PC-9 (cell line): ENCODE results near the gene POLD2. TPM values are rescaled to one million over a fixed set of nuclear protein-coding genes. Genes with fewer than 3 reads are reported as not detected.
A peak's percentile ranks its signal among the peaks of the same experiment; 100 is the strongest.

Source experiments
- BruUV-seq: library from RNA; stranded (reverse); fragments of 400-500 nt; replicated peaks from 2 replicates; lab custom pipeline; 2021; lab: Mats Ljungman, UMichigan
- CTCF ChIA-PET: fragments of 300-600 bp; sonication (Branson Sonifier 250); formaldehyde crosslinking; loops from one replicate; lab custom pipeline; 2022; ENCODE audit warnings: antibody characterized with exemption; lab: Charles Lee
- POLR2A ChIA-PET: fragments of 300-600 bp; sonication (Branson Sonifier 250); formaldehyde crosslinking; loops from one replicate; lab custom pipeline; 2022; ENCODE audit warnings: antibody characterized with exemption; ENCODE audit not compliant: unreplicated experiment; lab: Charles Lee
- DNase-seq, 2 experiments: peaks; one replicate each; pipeline versions ENCODE4 v3.0.0 to v3.0.0-alpha.2; 2015 to 2022; ENCODE audit warnings: mixed read lengths in 1 of 2
- H2AFZ ChIP-seq: fragments of 200-600 bp; sonication (generic); 2 replicates; pipeline ENCODE4 v1.8.1; 2017; ENCODE audit warnings: antibody characterized with exemption
- H3F3A ChIP-seq: fragments of 200-600 bp; sonication (generic); 2 replicates; pipeline ENCODE4 v1.8.1; 2017; ENCODE audit warnings: antibody characterized with exemption, mild to moderate bottlenecking, low read depth; ENCODE audit not compliant: insufficient read depth
- H3K27ac ChIP-seq: fragments of 200-600 bp; sonication (generic); 2 replicates; pipeline ENCODE4 v1.6.1; 2016; ENCODE audit warnings: mixed run types
- H3K27me3 ChIP-seq: fragments of 200-600 bp; sonication (generic); 2 replicates; pipeline ENCODE4 v1.6.1; 2016; ENCODE audit warnings: low read depth, mixed run types; ENCODE audit not compliant: insufficient read depth
- H3K36me3 ChIP-seq: fragments of 200-600 bp; sonication (generic); 2 replicates; pipeline ENCODE4 v1.6.1; 2016; ENCODE audit warnings: low read depth, mixed run types
- H3K4me1 ChIP-seq: fragments of 200-600 bp; sonication (generic); replicated peaks from 2 replicates; pipeline ENCODE4 v1.6.1; 2016; ENCODE audit warnings: mixed run types; ENCODE audit not compliant: insufficient read depth
- H3K4me2 ChIP-seq: fragments of 200-600 bp; sonication (generic); 2 replicates; pipeline ENCODE4 v1.6.1; 2017; ENCODE audit warnings: mixed run types
- H3K4me3 ChIP-seq: fragments of 200-600 bp; sonication (generic); 2 replicates; pipeline ENCODE4 v1.6.1; 2016; ENCODE audit warnings: mixed run types
- H3K79me2 ChIP-seq: fragments of 200-600 bp; sonication (generic); 2 replicates; pipeline ENCODE4 v1.6.1; 2017; ENCODE audit warnings: low read depth, mixed run types
- H3K9me2 ChIP-seq: fragments of 200-600 bp; sonication (generic); 2 replicates; pipeline ENCODE4 v1.8.1; 2017; ENCODE audit warnings: mild to moderate bottlenecking; ENCODE audit not compliant: insufficient read depth
- H3K9me3 ChIP-seq: fragments of 200-600 bp; sonication (generic); 2 replicates; pipeline ENCODE4 v1.8.1; 2016; ENCODE audit warnings: low read depth; ENCODE audit not compliant: insufficient read depth
- H4K20me1 ChIP-seq: fragments of 200-600 bp; sonication (generic); 2 replicates; pipeline ENCODE4 v1.8.1; 2017; ENCODE audit not compliant: insufficient read depth
- CTCF ChIP-seq: fragments of 200-600 bp; sonication (generic); conservative IDR thresholded peaks from 2 replicates; pipeline ENCODE4 v1.6.1; 2017; ENCODE audit warnings: mixed run types, antibody characterized with exemption, mild to moderate bottlenecking, moderate library complexity
- EZH2 ChIP-seq: fragments of 200-600 bp; sonication (generic); IDR thresholded peaks from 2 replicates; pipeline ENCODE4 v1.8.0; 2017; ENCODE audit warnings: antibody characterized with exemption, low read depth
- intact Hi-C: fragments of 100-400 bp; cut with micrococcal nuclease; formaldehyde crosslinking; loops from one replicate; pipeline ENCODE4 v1.10.0; 2022; ENCODE audit not compliant: unreplicated experiment
- total RNA-seq: library from RNA; stranded (reverse); gene quantifications from 2 replicates; pipeline ENCODE4 v1.2.3, GENCODE V29; 2021

Gene POLD2
- total RNA-seq, 1 experiment from 2014 or later: 249 TPM

GRCh38 chr7:44124822-44125202 is 1.5 kb upstream of the POLD2 start:
- BruUV-seq: no TSS peak
- Histone ChIP-seq H3K79me2 (peaks cover 33% of the 10 kb centered on the region), H3K36me3 (peaks cover 22% of the 10 kb centered on the region), H4K20me1 (no peaks in the 10 kb centered on the region), H3F3A (peaks cover 11% of the 10 kb centered on the region; the same call in 1 of the 2 replicates), H3K4me3 (no peak overlapping the region), H3K27ac (no peak overlapping the region), H3K4me1 (peaks cover 11% of the 10 kb centered on the region), H2AFZ (no peak overlapping the region), H3K27me3 (no peaks in the 10 kb centered on the region), H3K4me2 (no peak overlapping the region), H3K9me3 (no peaks in the 10 kb centered on the region), H3K9me2 (no peaks in the 10 kb centered on the region)
- intact Hi-C loops: loop anchor here (5.0 kb wide), 1 partner anchor 37 kb away; no protein-coding TSS in a partner anchor
- ChIA-PET POLR2A (interaction anchor here (0.6 kb wide), 1 partner anchor 667 kb away, joined by 8 read pairs; no protein-coding TSS in a partner anchor), CTCF (interaction anchor here (0.7 to 0.9 kb wide), 3 partner anchors 44 to 116 kb away, joined by 3 to 6 read pairs (median 4); no protein-coding TSS in a partner anchor)
- TF ChIP-seq EZH2 (no peak), CTCF (no peak)
- DNase-seq: no peak

- BruUV-seq: no TSS peak
Observed at GRCh38 chr7:44122529-44122928, 819 bp downstream of the POLD2 start.

More at GRCh38 chr7:44122529-44122928, 819 bp downstream of the POLD2 start:
- Histone ChIP-seq H3K4me3 (peak overlapping the region; percentile 65), H3K4me2 (peak overlapping the region; percentile 97), H3F3A (peaks cover 11% of the 10 kb centered on the region; the same call in 1 of the 2 replicates), H3K27ac (peak overlapping the region; percentile 1; the same call in 1 of the 2 replicates), H3K9me3 (no peaks in the 10 kb centered on the region), H3K36me3 (peaks cover 38% of the 10 kb centered on the region), H3K9me2 (no peaks in the 10 kb centered on the region), H4K20me1 (no peaks in the 10 kb centered on the region; the same call in none of the 2 replicates), H3K27me3 (no peaks in the 10 kb centered on the region), H2AFZ (peak overlapping the region; percentile 74), H3K79me2 (peaks cover 40% of the 10 kb centered on the region), H3K4me1 (peaks cover 11% of the 10 kb centered on the region)
- no peak for TF ChIP-seq EZH2
- TF ChIP-seq CTCF: no peak
- CTCF ChIA-PET: interaction anchor here (0.6 to 1.6 kb wide), 3 partner anchors 9 to 98 kb away, joined by 4 to 9 read pairs (median 4); no protein-coding TSS in a partner anchor
- POLR2A ChIA-PET: interaction anchor here (0.6 kb wide), 1 partner anchor 540 kb away, joined by 3 read pairs; the partner anchor contains the start of gene STK17A
- DNase-seq: no peak
- intact Hi-C loops: loop anchor here (2.0 to 5.0 kb wide), 2 partner anchors 40 kb away; partner anchors contain the start of gene POLM
